AG10803 (cell line): Measurements from ENCODE around the gene RPS21.

Source experiments
- DNase-seq: peaks from one replicate; pipeline ENCODE4 v3.0.0; 2010; ENCODE audit warnings: low read depth
- H3K4me3 ChIP-seq: 2 replicates; pipeline ENCODE4 v1.5.1; 2011; ENCODE audit warnings: mild to moderate bottlenecking, low read length, control low read depth
- CTCF ChIP-seq: conservative IDR thresholded peaks from 2 replicates; pipeline ENCODE4 v1.5.1; 2011; ENCODE audit warnings: mild to moderate bottlenecking, low read length, control low read depth, inconsistent platforms

The RPS21 gene

GRCh38 chr20:62386383-62387218, at the start of gene RPS21:
Gene RPS21, plus strand, starts transcription at chr20:62387103. Its CDS starts 236 bp downstream, at chr20:62387339.
- DNase-seq: peak; percentile 85
- no peak for TF ChIP-seq CTCF
- H3K4me3 ChIP-seq: peak within 1 kb of the TSS; percentile 97

- no peak for DNase-seq
- H3K4me3 ChIP-seq: no peak overlapping the region
- no peak for TF ChIP-seq CTCF
These were observed 49.2 kb upstream of the RPS21 start for GRCh38 chr20:62337558-62338293.

- no peak for TF ChIP-seq CTCF
- no peak for DNase-seq
- no peak overlapping the region for H3K4me3 ChIP-seq
These were observed 48.6 kb upstream of the RPS21 start for GRCh38 chr20:62338294-62338620.

GRCh38 chr20:62339647-62340062, 47.2 kb upstream of the RPS21 start:
- no peak for TF ChIP-seq CTCF
- DNase-seq: no peak
- no peak overlapping the region for H3K4me3 ChIP-seq

- no peak overlapping the region for H3K4me3 ChIP-seq
- DNase-seq: no peak
- no peak for TF ChIP-seq CTCF
These were observed 44.0 kb upstream of the RPS21 start for GRCh38 chr20:62342910-62343309.

- no peak for DNase-seq
- H3K4me3 ChIP-seq: no peak overlapping the region
- no peak for TF ChIP-seq CTCF
These were observed 42.8 kb upstream of the RPS21 start for GRCh38 chr20:62344092-62344491.

- H3K4me3 ChIP-seq: no peak overlapping the region
- TF ChIP-seq CTCF: no peak
- DNase-seq: no peak
These were observed 42.1 kb upstream of the RPS21 start for GRCh38 chr20:62344782-62345181.
